ENCODE data around the gene PREB. TPM values are rescaled to one million over a fixed set of nuclear protein-coding genes. Genes with fewer than 3 reads are reported as not detected.

Gene PREB
- total and polyA plus RNA-seq, 2 donors (not counting 3 experiments of a cell fraction or from before 2014, with no cell fraction given): 47.2 to 73.3 TPM

GRCh38 chr2:27118525-27119329, 15.7 kb downstream of the PREB start, which contains the start of gene CGREF1:
Gene CGREF1 (minus strand): TSS chr2:27119128. CDS start chr2:27104366, 14,762 bp downstream.
- H3K9me3 ChIP-seq (replicated peaks; ENCODE audit: control insufficient read depth, insufficient read depth, low read length): no peaks in the 10 kb centered on the region
- H3K36me3 ChIP-seq (ENCODE audit: control insufficient read depth in 2 of 2, extremely low read depth in 1 of 2, insufficient read depth in 2 of 2, low read length in 2 of 2): no peaks in the 10 kb centered on the region
- intact Hi-C loops (cut with micrococcal nuclease) (no loop called here), dilution Hi-C loops (cut with MboI; ENCODE audit: extremely low pct_ligation_motif_present, low sequenced_read_pairs) (no loop called here)
- H2AFZ ChIP-seq (ENCODE audit: low read depth, low read length): peak within 1 kb of the TSS; percentile 88
- FAIRE-seq (no peak), DNase-seq (ENCODE audit: low read depth, low spot score) (peak; percentile 22)
- H3K27me3 ChIP-seq (ENCODE audit: control insufficient read depth in 2 of 2, insufficient read depth in 2 of 2, low read length in 2 of 2): peaks cover 13 to 25% of the 10 kb centered on the region in 2 experiments
- H3K9ac ChIP-seq (replicated peaks; ENCODE audit: extremely low read depth, insufficient read depth, low read length): no peak within 1 kb of the TSS
- ChIA-PET CTCF (interaction anchor here (0.8 kb wide), 2 partner anchors 11 to 184 kb away, joined by 3 to 4 read pairs; no protein-coding TSS in a partner anchor), POLR2A (no interaction called here)
- H3K79me2 ChIP-seq (ENCODE audit: control insufficient read depth, insufficient read depth, low read length): no peaks in the 10 kb centered on the region
- TF ChIP-seq MAX (IDR thresholded peaks at IDR 0.05; ENCODE audit: insufficient read depth, insufficient read length) (peak; percentile 68), EZH2 (IDR thresholded peaks at IDR 0.05; ENCODE audit: borderline replicate concordance, low read depth, low read length, severe bottlenecking) (peak; percentile 51), GATA2 (IDR thresholded peaks at IDR 0.05; ENCODE audit: insufficient read depth, insufficient read length, low read depth, low read length) (no peak)
- no TSS peak for BruUV-seq (replicated peaks)
- no peaks in the 10 kb centered on the region for H3K9me1 ChIP-seq (replicated peaks; ENCODE audit: control insufficient read depth, extremely low read depth, insufficient read depth, low read length)
- peak within 1 kb of the TSS in 2 of 3 experiments; percentile 5 to 43 for H3K4me3 ChIP-seq (replicated peaks in 1 of 3; ENCODE audit: insufficient read depth in 1 of 3, low read depth in 1 of 3, low read length in 3 of 3)
- H3K4me2 ChIP-seq (ENCODE audit: insufficient read depth, low read length): peak within 1 kb of the TSS; percentile 9
- H4K20me1 ChIP-seq (replicated peaks; ENCODE audit: control insufficient read depth, extremely low read depth, insufficient read depth, low read length): no peaks in the 10 kb centered on the region
- no peaks in the 10 kb centered on the region for H3K4me1 ChIP-seq (ENCODE audit: control insufficient read depth, extremely low read depth, insufficient read depth, low read length)
- H3K27ac ChIP-seq (ENCODE audit: insufficient read depth, low read depth, low read length): no peak within 1 kb of the TSS

- Histone ChIP-seq H3K79me2 (ENCODE audit: control insufficient read depth, insufficient read depth, low read length) (no peaks in the 10 kb centered on the region), H2AFZ (ENCODE audit: low read depth, low read length) (peak overlapping the region; percentile 88), H3K36me3 (ENCODE audit: control insufficient read depth in 2 of 2, extremely low read depth in 1 of 2, insufficient read depth in 2 of 2, low read length in 2 of 2) (no peaks in the 10 kb centered on the region), H3K9ac (replicated peaks; ENCODE audit: extremely low read depth, insufficient read depth, low read length) (no peak overlapping the region), H3K27me3 (ENCODE audit: control insufficient read depth in 2 of 2, insufficient read depth in 2 of 2, low read length in 2 of 2) (peaks cover 13 to 25% of the 10 kb centered on the region in 2 experiments), H3K4me1 (ENCODE audit: control insufficient read depth, extremely low read depth, insufficient read depth, low read length) (no peaks in the 10 kb centered on the region), H3K9me1 (replicated peaks; ENCODE audit: control insufficient read depth, extremely low read depth, insufficient read depth, low read length) (no peaks in the 10 kb centered on the region), H3K9me3 (replicated peaks; ENCODE audit: control insufficient read depth, insufficient read depth, low read length) (no peaks in the 10 kb centered on the region), H3K4me3 (replicated peaks in 1 of 3; ENCODE audit: insufficient read depth in 1 of 3, low read depth in 1 of 3, low read length in 3 of 3) (peak overlapping the region in 2 of 3 experiments; percentile 5 to 43), H3K27ac (ENCODE audit: insufficient read depth, low read depth, low read length) (no peak overlapping the region), H3K4me2 (ENCODE audit: insufficient read depth, low read length) (peak overlapping the region; percentile 9), H4K20me1 (replicated peaks; ENCODE audit: control insufficient read depth, extremely low read depth, insufficient read depth, low read length) (no peaks in the 10 kb centered on the region)
- FAIRE-seq (no peak), DNase-seq (ENCODE audit: low read depth, low spot score) (no peak)
- POLR2A ChIA-PET: no interaction called here
- CTCF ChIA-PET: interaction anchor here (0.8 kb wide), 2 partner anchors 11 to 185 kb away, joined by 3 to 4 read pairs; no protein-coding TSS in a partner anchor
- dilution Hi-C loops (cut with MboI; ENCODE audit: extremely low pct_ligation_motif_present, low sequenced_read_pairs) (no loop called here), intact Hi-C loops (cut with micrococcal nuclease) (no loop called here)
- TF ChIP-seq FOS (IDR thresholded peaks at IDR 0.05; ENCODE audit: borderline replicate concordance, insufficient read depth, low read length): no peak
- no peak for TF ChIP-seq POLR2AphosphoS5 (IDR thresholded peaks at IDR 0.05; ENCODE audit: insufficient read depth, low read depth, low read length)
- TF ChIP-seq POLR2A (IDR thresholded peaks at IDR 0.05; ENCODE audit: low read depth, low read length): no peak
- TF ChIP-seq CTCF (IDR thresholded peaks at IDR 0.05; ENCODE audit: extremely low read depth in 1 of 2, insufficient read depth in 1 of 2, low read depth in 1 of 2, low read length in 2 of 2): no peak
- TF ChIP-seq EZH2 (IDR thresholded peaks at IDR 0.05; ENCODE audit: borderline replicate concordance, low read depth, low read length, severe bottlenecking): no peak
- no peak for TF ChIP-seq JUN (IDR thresholded peaks at IDR 0.05; ENCODE audit: borderline replicate concordance, insufficient read depth, insufficient read length, low read depth)
- no peak for TF ChIP-seq GATA2 (IDR thresholded peaks at IDR 0.05; ENCODE audit: insufficient read depth, insufficient read length, low read depth, low read length)
- no peak for TF ChIP-seq MYC (IDR thresholded peaks at IDR 0.05; ENCODE audit: low read depth, low read length)
- no peak for TF ChIP-seq MAX (IDR thresholded peaks at IDR 0.05; ENCODE audit: insufficient read depth, insufficient read length)
- BruUV-seq (replicated peaks): no TSS peak
These were observed 16.4 kb downstream of the PREB start for GRCh38 chr2:27117995-27118524.
